Measurements from ENCODE around the gene BRF1.

DNA sequence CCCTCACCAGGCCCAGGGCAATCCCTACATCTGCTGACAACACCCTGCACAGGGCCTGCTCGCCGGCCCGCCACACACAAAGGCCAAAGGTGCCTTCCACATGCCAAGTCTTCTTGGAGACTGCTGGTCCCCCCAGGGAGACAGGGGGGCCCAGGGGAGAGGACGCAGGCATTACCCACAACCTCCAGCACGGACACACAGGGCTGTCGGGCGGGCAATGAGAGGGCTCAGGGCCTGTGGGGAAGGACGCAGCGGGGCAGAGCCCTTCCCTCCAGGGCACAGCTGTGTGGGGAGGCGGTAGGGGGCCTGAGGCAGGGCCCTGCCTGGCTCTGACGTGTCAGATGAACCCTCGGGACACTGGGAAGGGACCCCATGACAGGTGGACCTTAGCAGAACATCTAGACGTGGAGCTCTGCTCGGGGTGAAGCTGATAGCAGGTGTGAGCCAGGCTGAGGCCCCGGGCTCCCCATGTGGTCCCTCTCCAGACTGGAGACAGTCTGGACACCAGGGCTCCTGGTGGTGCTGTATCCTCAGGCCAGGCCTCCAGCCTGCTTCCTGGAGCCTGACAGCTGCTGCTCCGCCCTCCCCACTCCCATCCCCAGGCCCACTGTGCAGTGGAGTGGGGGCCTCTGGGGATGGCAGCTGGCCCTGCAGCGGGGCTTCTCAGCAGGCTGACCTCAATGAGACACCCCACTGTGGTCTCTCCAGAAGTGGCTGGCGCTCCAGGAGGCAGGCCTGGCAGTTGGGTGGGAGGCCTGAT lies 88.1 kb downstream of the BRF1 start:
- TF ChIP-seq, protein P1, sequence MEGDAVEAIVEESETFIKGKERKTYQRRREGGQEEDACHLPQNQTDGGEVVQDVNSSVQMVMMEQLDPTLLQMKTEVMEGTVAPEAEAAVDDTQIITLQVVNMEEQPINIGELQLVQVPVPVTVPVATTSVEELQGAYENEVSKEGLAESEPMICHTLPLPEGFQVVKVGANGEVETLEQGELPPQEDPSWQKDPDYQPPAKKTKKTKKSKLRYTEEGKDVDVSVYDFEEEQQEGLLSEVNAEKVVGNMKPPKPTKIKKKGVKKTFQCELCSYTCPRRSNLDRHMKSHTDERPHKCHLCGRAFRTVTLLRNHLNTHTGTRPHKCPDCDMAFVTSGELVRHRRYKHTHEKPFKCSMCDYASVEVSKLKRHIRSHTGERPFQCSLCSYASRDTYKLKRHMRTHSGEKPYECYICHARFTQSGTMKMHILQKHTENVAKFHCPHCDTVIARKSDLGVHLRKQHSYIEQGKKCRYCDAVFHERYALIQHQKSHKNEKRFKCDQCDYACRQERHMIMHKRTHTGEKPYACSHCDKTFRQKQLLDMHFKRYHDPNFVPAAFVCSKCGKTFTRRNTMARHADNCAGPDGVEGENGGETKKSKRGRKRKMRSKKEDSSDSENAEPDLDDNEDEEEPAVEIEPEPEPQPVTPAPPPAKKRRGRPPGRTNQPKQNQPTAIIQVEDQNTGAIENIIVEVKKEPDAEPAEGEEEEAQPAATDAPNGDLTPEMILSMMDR (IDR thresholded peaks at IDR 0.05; ENCODE audit: poor library complexity): no peak
- no peak for TF ChIP-seq EZH2 (IDR thresholded peaks at IDR 0.05; ENCODE audit: borderline replicate concordance)

Measured in hepatocyte (in vitro differentiated cells).